Hematopoietic multipotent progenitor cell treated with erythropoietin and hydrocortisone succinate and interleukin-3 and kit ligand, for 4 days (in vitro differentiated cells): ENCODE measurements around the gene LRCH4.

ENCODE experiments used
- DNase-seq: peaks from one replicate; pipeline ENCODE4 v3.0.0-alpha.2; 2015

The LRCH4 gene

DNA sequence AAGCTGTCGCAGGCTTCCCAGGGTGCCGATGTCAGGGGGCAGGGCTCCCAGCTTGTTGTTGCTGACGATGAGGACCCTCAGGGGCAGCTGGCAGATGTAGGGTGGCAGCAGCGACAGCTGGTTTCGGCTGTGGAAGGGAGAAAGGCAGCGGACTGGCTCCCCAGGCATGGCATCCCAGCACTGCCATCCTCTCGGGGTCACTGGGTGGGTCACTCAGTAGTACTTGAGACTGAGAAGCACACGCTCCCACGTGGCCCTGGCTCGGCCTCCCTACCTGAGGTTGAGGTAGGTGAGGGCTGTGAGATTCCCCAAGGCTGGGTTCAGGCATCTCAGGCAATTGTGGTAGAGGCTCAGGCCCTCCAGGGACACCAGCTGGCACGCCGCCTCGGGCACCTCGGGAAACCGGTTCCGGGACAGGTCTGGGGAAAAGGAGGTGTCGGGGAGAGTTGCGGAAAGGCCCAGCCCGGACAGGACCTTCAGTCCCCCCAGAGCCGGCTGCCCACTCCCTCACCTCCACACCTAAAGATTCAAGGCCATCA lies 3.8 kb downstream of the LRCH4 start:
- DNase-seq, result no peak

DNA sequence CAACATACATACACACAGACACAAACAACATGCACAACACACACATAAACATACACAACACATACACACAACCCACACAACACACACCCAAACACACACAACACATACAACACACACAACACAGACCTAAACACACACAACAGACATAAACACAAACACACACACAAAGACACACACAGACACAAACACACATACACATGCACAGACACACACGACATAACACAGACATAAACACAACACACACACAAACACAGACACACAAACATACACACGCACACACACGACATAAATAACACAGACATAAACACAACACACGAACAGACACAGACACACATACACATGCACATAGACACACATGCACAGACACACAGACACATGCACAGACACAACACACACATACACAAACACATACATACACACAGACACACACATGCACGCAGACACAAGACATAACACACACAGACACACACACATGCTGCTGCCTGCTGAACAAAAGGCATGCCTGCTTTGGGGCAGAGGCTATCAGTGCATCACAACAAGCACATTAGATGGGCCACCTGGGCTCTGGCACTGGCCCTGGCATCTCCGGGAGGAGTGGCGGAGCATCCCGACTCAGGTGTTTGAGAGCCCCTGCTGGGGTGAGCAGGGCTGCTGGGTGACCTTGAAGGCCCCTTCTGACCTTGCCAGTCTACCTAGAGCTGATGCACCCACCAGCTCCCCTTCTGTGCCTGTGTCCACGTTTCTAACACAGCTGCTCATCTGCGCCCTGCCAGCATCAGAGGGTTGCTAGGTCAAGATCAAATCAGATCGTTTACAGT lies 5.3 kb downstream of the LRCH4 start:
- DNase-seq, result no peak

DNA sequence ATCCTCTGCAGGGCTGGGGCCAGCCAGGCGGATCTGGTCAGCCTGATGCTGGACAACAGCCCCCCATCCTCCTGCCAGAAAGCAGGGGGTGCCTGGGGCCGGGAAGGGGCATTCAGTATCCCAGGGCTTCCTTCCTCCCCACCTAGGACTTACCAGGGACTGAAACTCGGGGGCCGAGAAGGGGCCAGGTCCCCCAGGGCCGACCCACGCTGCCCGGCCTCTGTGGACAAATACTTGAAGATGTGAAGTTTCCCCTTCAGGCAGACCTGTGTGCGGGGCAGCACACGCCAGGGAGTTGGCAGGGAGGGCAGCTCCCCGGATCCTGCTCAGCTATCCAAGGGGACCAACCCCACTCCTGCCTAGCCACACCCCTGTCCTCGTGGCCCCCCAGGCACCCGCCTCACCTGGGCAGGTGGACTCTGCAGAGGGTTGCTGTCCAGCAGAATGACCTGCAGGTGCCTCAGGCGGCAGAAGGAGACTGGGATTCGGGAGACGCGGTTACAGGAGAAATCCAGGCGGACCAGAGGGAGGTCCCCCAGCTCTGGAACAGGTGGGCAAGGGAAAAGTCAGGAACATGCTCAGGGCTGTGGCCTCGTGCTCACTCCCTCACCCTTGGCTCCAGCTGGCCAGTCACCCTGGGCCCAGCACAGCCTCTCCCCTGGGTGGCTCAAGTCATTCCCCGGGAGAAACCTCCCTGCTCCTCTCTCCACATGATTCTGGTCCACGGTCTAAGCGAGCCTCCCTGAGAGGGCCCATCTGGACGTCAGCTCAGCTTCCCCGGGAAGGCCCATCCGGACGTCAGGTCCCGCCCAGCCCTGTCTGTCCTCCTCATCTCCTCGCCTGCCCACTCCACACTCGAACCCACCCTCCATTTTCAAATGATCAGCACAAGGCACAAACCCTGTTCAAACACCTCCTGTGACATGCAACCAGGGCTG lies 7.4 kb downstream of the LRCH4 start:
- no peak for DNase-seq

DNA sequence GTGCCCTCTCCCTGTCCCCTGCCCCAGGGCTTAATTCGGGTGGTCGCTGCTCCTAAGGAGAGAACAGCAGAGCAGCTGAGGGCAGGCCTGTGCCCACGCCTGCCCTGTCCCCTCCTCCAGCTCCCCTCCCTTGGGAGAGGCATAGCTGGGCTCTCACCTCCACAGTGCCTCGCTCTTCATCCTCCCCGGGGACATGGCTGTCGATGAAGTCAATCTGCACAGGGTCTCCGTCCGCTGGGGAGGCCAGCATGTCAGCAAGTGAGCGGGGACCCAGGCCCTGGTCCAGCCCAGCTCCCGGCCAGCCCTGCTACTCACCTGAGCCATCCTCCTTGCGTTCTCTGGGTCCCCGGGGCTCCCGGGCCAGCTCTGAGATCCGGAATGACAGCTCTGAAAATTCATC lies 8.4 kb downstream of the LRCH4 start:
- no peak for DNase-seq

DNA sequence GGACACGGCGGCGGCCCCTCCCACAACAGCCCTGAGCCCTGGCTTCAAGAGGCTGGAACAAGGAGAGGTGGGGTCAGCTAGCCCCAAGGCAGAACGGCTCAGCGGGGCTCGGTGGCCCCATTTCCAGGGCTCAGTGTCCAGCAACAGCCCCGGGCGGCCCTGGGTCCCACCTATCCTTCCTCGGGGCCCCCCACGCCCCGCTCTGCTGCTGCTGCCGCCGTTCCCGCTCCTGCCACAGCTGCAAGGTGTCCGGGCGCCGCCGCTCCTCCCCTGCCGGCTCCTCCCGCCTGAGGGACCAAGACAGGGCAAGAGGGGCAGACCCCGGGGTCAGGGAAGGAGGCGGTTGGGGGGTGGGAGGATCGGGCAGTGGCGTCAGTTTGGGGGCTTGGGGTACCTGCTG lies 8.8 kb downstream of the LRCH4 start:
- no peak for DNase-seq

DNA sequence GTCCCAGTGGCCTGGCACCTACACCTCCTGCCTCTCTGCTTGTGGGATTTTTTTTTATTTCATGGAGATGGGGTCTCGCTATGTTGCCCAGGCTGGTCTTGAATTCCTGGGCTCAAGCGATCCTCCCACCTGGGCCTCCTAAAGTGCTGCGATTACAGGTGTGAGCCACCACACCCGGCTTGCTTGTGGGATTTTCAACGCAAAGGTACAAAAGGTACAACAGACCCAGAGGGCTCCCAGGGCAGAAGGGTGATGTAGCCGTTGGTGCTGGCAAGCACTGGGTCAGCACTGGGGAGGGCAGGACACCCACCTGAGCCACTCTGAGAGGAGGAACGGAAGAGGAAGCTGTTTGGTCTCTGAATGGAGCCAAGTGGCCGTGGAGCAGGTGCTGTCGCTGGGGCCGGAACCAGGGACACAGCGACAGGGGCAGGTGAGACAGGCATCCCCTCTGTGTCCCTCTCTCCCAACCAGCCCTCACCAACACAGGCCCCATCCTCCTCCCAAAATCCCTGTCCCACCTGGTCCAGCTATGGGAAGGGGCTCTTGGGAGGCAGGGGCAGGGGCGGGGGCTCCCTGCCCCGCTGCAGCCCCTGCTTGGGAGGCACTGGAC lies 9.4 kb downstream of the LRCH4 start:
- no peak for DNase-seq

DNA sequence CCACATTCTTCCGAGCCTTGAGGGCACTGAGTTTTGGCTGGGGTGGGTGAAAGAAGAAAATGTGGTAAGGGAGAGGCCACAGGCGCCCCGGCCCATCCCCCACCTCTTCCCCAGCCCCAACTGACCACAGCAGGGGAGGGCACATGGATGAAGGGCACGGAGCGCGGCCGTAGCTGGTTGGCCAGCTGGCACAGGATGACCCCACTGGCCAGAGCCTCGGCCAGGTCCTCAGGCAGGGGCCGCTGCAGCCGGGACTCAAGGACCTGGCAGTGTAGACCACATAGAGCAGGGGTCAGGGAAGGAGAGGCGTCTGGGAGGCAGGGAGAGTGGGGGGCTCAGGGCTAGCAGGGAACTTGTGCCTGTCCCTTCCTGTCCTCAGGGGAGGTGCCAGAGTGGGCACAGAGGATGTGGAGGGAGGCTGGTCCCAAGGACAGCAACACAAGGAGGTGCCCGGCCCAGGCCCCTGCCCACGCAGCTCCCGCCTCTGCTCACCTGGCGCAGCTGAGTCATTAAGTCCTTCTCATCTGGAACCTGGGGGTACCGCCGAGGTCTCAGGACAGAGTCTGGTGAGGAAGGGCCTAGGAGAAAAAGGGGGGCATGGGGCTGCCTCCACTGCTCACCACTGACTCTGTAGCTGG lies 10.1 kb downstream of the LRCH4 start:
- DNase-seq, result no peak

DNA sequence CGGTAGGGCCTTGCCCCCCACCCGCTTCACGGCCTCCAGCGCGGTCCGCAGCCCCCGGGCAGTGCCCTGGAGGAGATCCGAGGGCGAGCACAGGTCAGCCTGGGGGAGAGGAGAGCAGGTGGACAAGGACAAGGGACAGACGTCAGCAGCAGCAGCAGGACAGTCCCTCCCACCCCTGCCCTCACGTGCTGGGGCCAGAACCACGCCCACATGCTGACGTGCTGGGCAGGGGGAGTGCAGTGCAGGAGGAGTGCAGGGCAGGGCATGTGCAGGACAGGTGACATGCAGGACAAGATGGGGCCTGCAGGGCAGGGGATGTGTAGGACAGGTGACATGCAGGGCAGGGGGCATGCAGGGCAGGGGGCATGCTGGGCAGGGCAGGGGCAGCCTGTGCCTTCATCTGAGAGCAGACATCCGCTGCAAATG lies 10.7 kb downstream of the LRCH4 start:
- no peak for DNase-seq

DNA sequence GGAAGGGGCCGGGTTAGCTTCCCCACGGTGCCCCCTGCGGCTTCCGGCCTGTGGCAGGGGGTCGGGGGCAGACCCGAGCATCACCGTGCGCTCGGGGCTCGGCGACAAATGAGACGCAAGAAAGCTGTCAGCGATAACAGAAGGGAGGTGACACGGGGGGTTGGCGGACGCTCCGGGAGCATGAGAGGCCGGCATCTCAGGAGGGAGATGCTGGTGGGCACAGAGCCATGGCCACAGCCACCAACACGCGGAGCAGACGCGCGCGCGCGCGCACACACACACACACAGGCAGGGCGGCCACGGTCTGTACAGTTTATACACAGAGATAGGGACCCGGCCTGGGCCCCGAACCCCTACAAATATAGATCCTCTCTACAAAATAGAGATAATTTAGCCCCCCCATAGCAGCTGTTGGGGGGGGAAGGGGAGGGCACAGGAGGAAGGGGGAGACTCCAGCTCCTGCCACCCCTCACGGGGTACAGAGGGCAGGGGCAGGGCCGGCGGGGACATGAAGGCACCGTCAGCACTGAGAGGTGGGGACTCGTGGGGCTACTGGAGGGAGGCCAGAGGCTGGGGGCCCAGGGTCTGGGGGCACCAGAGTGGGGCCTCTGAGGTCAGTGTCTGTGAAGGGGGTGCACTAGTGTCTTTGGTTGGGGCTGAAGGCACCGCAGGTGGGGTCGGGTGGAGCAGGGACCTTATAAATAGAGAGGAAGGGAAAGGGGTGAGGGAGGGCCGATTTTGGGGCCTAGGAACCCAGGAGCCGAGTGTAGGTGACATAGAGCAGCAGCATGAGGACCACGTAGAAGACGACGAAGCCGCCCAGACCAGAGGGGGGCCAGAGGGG lies 11.3 kb downstream of the LRCH4 start:
- no peak for DNase-seq

DNA sequence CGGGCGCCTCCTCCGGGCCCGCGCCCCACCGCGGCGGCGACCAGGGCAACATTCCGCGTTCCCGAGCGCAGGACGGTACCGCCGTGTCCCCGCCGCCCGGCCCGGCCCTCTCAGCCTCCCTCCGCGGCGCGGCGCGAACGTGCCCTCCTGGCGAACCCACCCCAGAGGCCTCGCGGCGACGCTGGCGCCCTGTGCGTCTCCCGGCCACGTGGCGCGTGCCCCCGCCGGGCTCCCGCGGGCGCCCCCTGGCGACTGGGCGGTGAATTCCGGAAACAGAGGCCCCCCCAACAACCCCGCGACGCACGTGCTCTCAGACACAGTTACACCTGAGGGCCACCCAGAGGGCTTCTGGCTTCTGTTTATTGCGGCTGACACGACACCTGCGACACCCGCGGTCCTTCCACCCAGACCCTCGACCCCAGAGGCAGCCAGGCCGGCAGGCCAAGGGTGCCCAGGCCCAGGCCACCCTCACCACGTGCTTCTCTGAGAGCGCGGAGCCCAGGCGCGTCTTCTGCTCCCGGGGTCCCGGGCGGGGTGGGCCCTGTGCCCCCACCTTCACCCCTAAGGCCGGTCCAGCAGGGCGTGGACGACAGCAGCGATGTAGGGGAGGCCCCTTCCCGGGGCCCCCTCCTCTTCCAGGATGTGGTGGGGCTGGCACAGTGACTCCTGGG lies 12.1 kb downstream of the LRCH4 start, which contains the start of gene SAP25:
TSS of gene SAP25 (minus strand) at position 210 of the 671 bp plus-strand sequence. CDS start at position 52, 158 bp downstream.
- no peak for DNase-seq

DNA sequence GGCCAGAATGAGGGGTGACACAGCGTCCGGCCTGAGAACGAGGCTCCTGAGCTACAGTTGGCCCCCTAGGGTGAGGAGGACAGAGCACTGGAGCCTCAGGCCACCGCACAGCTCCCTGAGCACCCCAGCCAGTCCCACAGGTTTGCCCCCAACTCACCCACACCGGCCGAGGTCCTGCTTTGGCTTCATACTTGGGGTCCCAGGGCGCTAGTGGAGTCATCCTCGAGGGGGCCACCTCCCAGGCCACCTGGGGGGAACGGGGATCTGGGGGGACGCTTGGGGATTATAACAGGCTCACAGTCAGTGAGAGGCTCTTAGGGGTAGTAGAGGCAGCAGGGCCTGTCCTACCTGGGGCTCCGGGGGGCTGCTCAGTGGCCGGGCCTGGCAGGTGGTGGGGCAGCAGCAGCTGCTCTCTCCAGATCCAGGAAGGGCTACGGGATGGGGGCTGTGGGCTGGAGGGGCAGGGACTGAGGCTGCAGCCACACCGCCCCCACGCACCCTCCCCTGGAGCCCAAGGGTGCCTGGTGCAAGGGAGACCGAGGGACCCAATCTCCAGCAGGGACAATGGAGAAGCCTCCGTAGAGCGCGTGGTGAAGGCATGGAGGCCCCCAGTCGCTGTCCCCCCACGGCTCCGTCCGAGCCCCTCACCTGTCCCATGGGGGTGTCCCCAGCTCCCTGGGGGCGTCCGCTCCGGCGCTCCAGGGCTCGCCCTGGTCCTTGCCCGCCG lies 12.8 kb downstream of the LRCH4 start:
- DNase-seq, result no peak

DNA sequence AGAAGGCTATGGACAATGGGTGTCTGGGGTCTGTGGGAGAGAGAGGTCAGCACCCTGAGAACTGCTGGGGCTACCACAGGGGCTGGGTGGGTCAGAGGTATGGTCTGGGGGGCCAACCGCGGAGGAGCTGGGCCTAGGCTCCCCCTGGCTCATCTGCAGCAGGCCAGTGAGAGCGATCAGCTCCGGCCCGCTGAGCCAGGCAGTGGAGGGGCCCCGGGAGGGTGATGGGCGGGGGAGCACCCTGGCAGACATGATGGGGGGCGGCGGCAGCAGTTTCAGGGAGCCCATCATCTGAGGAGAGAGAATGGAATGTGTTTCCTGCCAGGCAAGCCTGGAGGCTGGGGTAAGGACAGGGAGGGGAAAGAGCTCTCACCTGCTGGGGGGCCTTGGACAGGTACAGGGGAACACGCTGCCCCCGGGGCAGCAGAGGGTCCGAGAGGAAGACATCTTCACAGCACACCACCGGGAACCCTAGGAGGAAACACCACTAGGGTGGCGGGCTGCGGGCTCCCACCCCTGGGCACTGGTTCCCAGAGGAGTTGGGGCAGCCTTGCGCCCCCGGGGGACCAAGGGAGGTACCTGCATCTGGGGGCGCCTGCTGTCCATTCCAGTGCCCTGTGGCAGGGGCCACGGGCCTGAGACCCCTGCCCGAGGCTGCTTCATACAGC lies 13.5 kb downstream of the LRCH4 start:
- DNase-seq, result no peak

DNA sequence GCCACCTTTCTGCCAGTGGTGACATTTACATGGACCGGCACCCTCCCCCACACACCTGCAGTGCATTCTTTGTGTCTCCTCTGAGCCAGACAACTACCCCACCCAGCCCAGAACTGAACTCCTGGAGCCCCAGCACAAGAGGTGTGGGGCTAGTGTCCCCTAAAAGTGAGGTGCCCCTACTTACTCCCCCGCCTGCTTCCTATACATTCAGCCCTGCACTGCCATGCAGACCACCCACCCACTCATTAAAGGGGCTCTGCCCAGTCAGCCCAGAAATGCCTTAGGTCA lies 14.2 kb downstream of the LRCH4 start:
- DNase-seq, result no peak

DNA sequence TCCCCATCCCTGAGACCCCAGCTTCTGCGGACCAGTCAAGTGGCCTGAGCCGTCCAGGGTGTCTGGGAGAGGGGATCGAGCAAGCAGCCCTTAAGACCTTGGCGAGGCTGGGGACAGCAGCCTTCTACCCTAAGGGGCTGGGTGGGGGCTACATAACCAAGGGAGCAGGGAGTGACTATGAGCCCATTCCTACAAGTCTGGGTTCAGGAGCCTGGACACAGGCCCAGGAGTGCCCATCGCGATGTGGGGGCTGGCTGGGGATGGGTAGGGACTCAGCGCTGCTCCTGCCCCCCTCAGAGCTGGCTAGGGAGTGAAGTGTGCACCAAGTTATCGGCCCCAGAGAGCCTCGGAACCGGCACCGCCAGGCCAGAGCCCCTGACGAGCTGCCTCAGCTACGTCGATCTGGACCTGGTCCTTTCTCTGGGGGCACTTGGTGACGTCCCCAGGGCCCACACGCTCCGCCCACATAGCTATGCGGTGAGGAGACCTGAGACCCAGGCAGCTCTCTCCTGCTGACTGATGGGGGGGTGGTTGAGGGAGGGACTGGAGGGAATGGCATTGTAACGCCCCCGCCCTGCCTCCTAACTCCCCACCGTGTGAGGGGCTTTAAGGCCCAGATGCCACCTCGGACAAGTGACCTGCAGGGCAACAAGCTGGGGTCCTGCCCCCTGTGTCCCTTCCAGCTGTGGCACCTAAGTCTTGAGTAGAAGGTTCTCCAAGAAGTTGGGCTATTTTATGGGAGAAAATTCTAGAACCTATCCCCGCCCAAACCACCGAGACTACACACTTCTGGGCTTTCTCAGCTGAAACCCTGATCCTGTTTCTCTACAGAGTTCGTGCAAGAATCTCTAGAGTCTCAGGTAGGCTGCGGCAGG lies 14.7 kb downstream of the LRCH4 start:
- no peak for DNase-seq

DNA sequence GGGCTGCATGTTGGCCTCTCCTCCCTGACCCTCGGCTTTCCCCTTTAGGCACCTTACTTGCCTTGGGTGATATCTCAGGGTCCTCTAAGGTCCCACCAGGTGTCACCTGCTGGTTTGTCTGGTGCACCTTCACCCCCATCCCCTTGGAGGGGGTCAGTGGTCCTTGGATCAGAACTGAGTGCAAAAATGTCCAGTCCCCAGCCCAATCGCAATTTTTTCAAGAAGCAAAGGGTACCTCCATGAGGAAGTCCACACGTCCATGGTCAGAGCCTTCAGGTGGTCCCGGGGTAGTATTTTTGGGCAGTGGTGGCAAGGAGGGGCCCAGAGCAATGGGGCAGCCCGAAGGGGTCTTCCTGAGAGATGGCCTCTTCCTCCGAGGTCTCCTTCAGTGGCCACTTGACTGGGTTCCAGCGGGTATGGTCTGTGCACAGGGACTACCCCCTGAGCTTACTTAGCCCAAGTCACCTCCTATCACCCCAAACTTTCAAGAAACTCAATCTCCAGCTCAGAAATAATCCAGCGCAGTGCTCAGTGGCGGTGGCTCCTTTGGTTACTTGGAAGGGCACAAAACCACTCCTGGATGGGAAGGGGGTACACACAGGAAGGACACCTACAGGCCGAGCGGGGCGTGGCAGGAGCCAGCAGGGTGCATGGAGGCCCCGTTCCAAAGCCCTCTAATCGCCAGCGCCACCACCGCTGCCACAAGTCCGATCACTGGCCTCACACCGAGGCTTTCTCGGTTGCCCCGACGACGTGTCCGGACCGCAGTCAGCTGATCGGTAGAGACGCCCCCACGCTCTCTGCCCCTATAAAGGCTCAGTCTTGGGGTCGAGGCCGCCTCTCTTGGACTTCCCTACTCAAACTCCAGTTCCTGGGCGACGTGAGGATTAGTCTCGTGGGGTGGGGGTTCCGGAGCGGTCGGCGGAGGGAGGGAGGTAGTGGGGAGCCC lies 16.8 kb downstream of the LRCH4 start:
- DNase-seq, result peak; percentile 91

DNA sequence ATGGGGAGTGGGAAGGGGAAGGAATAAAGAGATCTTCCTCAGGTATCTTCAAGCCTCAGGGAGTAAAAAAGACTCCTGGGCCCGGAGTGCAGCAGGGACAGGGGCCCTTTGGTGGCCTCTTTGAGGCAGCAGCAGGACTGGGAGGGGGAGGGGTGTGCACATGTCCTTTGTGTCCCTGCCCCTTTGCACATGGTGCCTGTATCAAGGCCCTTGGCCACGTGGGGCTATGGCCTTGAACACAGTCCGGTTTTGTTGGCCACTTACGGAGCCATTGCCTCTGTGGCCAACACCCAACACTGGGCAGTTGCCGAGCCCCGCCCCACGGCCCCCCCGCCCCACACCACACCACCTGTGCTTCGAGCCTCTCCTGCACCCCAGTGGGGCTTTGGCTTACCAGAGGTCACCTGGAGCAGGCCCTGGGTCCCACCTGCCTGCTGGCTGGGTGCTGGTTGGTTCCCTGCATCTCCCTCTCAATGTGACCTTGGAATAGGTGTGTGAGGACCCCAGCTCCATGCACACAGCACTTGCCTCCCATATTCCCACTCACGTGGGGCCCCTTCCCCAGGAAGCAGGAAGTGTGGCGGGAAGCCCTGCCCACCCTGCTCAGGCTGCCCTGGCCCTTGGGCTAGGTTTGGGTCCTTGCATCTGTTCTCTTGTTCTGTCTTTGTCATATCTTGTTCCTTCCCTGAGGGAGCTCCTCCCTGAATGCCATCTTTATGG lies 17.6 kb downstream of the LRCH4 start:
- DNase-seq, result peak; percentile 42

DNA sequence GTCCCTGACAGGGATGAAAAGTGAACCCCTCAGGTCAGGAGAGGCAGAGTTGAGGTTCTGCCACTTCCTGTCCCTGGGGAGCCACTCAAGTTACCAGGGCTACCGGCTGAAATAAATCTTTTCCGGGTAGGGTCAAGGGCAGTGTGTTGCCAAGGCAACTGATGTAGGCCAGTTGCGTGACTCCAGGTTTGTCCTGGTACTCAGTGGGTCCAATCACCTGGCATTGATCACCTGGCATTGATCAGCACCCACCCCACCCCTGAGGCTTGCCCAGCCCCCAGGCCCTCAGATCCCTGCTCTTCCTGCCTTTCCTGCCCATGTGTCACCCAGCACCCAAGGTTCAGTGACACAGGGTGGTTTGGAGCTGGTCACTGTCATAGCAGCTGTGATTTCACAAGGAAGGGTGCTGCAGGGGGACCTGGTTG lies 18.2 kb downstream of the LRCH4 start:
- DNase-seq, result no peak
